ENCODE data around the gene PKDCC.
"Not testable (repeated sequence)": the region's sequence is repeated elsewhere in the genome, so short reads cannot be mapped to it uniquely, and the experiment has no call there.

Gene PKDCC

GRCh38 chr2:42067001-42067400, 19.2 kb downstream of the PKDCC start:
- not testable (repeated sequence) for DNase-seq

GRCh38 chr2:42067521-42067920, 19.7 kb downstream of the PKDCC start:
- DNase-seq, result no peak

- DNase-seq, result no peak
These were observed 20.9 kb downstream of the PKDCC start for GRCh38 chr2:42068571-42069178.

DNA sequence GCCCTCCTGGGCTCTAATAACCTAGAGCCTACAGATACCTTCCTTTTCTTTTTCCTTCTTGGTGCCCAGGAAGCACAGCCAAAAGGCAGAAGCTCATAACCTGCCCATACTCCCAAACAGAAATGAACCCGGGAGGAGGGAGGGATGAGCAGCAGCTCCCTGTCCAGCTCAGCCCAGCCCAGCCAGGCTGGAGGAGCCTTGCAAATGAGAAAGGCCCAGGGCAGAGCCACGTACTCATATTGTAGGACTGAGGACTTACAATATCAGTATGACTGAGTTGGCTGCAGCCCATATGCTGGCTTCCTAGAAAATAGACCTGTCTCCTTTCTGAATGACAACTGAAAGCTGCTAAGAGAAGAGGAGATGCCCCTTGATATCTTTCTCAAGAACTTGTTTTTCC, 21.7 kb downstream of the PKDCC start:
- no peak for DNase-seq

GRCh38 chr2:42071791-42072190, 24.0 kb downstream of the PKDCC start:
- DNase-seq, result no peak

- peak; percentile 22 for DNase-seq
These were observed 24.7 kb downstream of the PKDCC start for GRCh38 chr2:42072349-42073118.

DNA sequence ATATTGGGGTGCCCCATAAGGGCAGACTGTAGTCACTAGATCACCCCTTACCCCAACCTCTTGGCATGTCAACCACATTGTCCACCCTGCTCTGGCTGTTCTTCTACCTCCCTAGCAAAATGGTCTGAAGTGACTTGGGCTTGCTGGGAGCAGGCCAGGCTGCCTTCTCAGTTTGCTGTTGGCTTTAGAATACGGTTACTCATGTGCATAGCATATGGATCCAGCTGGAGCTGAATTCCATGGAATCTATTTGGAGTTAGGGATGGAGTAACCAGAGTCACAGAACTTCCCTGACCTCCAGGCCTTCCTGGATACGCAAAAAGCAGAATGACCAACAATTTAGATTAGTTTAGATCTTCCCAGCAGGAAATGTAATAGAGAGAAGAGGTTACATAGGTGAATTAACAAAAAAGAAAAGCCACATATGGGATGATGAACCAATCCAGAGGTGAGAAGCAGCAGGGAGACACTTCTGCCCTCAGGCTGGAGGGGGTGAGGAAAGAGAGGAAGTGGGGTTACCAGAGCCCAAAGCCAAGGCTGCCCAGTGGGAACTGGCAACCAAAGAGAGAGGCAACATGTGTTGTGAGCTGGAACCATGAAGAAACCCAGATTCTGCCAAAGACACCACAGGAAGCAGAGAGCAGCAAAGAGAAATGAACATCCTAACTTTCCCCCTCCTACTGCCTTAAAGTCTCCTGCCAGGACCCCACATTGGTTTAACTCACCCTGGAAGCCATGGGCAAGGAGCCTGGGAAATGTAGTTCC, 26.1 kb downstream of the PKDCC start:
- no peak for DNase-seq

- DNase-seq, result no peak
These were observed 26.8 kb downstream of the PKDCC start for GRCh38 chr2:42074661-42075060.

DNA sequence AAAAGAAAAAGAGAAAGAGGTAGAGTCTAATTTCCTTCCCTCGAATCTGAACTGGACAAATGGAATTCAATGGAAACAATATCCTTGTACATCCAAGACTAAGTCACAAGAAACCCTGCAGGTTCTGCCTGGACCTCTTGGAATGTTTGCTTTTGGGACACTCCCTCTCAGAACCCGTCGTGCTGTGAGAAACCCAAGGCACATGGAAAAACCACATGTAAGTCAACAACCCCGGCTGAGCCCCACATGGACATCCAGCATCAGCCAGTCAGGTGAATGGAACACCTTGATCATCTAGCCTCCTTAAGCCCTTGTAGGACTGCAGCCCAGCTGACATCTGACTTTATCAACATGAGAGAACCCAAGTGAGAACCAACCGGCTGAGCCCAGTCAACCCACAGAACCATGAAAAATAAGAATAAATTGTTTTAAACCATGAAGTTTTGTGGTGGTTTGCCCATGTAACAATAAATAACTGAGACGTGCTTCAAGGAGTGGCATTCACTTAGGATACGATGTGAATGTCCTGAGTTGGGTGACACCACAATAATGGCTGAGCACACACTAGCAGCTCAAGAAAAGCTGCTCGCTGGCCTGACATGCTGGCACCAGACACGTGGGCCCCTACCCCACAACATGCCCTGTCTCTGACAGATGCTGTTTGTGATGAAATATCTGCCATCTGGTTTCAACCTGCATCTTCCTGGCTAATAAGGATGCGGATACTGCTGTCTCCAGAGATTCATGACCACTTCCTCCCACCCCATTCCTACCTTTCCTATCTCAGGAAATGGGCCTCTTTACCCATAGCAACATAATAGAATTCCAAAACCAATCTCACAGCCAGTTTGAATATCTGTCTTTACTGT, 28.8 kb downstream of the PKDCC start:
- DNase-seq, result no peak

GRCh38 chr2:42077343-42077742, 29.5 kb downstream of the PKDCC start:
- DNase-seq, result no peak

DNA sequence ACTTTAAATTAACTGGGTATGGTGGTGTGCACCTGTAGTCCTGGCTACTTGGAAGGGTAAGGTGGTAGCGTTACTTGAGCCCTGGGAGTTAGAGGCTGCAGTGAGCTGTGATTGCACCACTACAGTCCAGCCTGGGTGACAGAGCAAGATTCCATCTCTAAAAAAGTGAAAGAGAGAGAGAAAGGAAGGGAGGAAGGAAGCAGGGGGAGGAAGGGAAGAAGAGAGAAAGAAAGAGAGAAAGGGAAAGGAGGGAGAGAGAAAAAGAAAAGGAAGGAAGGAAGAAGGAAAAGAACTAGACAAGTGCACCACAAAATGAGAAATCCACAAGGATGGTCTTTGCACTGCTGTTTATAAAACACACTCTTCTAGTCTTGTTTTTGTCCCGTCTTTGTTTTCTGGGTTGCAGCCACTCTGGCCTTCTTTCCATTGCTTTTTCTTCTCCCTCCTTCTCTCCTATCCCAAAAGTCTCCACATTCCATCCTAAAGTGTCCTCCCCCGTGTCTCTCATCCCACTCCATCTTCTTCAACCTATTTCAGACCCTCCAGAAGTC, 32.0 kb downstream of the PKDCC start:
- DNase-seq, result no peak

- not testable (repeated sequence) for DNase-seq
These were observed 33.3 kb downstream of the PKDCC start for GRCh38 chr2:42081151-42081550.

DNA sequence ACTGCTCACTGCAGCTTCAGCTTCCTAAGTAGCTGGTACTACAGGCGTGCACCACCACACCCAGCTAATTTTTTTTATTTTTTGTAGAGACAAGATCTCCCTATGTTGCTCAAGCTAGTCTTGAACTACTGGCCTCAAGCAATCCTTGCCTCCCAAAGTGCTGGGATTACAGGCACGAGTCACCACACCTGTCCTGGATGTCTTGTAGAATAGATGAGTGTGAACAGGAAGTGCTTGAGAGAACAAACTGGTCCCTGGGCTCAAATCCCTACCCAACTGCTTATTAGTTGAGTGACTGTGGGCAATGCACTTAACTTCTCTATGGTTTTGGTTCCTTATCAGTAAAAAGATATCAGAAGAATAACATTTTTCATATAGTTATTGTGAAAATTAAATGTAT, 34.2 kb downstream of the PKDCC start:
- no peak for DNase-seq

DNA sequence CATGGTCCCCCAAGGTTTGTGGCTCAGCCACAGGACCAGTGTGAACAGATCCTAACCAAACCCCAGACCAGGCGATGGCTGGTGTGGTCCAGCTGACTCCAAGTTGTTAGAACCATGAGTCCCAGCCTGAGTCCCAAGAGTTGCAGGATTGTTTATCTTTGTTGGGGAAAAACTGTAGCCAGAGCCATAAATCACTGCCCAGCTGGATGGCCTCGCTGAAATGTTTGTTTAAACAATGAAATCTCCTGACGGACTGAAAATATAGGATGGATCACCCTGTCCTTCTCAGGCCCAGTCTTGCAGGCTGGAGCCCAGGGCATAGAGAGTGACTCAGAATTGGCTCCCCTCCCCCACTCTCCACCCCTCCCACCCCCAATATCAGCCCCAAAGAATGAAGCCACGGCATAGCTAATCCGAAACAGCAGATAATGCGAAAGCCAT, 36.4 kb downstream of the PKDCC start:
- DNase-seq, result no peak

- not testable (repeated sequence) for DNase-seq
These were observed 37.2 kb downstream of the PKDCC start for GRCh38 chr2:42085070-42085469.

GRCh38 chr2:42085706-42086487, 38.1 kb downstream of the PKDCC start:
- no peak for DNase-seq

- peak; percentile 29 for DNase-seq
These were observed 38.7 kb downstream of the PKDCC start for GRCh38 chr2:42086500-42086953.

DNA sequence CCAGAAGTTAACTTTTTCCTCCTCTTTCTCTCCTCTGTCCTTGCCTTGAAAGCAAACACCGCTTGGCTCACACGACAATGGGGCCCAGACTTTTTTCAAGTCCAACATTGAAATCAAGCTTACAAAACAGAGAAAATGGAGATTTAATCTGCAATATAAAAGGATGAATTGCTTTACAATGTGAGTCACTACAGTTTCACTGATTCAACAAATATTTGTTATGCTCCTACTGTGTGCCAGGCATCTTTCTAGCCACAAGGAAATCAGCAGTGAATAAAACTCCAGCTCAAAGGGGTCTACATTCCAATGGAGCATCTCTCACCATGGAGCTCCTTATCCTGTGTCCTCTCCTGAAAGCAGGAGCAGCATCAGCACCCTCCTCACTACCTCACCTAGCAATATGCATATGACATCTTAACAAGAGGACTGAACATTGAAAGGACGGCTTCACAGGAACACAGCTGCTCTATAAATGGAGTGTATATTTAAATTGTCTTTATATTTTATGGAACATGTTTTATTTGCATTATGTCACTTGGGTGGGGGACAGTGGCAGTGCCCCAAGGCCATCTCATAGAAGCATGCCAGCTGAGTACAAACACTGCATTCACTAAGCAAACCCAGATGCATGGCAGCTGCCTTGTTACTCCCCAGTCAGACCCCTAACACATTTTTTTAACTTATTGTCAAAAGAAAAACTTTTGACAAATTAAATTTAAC, 39.5 kb downstream of the PKDCC start:
- DNase-seq, result no peak

DNA sequence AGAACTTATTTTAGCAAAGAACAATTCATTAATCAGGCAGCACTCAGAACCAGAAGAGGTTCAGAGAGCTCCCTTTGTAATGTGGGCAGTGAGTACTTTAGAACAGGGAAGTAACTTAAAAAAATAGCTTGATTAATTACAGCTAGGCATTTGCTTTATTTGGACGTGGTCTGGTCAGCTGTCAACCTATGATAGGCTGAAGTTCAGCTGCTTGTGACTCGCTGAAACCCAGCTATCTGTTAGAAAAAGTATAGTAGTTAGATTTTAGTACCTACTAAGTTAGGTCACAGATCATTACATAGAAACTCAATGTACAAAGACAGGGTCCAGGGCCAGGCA, 40.0 kb downstream of the PKDCC start:
- no peak for DNase-seq

DNA sequence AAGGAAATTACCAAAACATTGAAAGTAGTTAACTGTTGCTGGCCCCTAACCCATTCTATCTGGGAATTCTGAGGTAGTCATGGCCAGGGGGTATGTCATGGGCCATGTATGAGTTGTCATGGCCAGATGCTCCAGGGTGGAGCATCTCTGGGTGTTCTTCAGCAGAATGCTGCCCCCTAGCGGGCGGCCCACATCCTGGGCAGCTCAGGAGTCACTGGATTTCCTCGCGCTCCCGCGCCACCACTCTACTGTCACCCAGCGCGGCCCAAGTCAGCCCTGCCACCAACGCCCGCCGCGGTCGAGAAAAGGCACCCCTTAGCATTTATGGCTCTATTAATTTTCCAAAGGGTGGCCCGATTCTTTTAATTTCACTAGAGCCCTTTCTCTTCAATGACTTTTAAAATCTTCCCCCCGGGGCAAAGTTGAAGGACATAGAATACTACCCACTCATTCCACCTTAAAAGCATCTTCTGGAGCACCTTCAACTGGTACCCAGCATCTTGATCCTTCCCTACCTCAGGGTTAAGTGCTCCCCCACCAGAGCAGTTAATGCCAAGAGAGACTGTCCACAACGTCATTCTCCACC, 41.6 kb downstream of the PKDCC start:
- DNase-seq, result no peak

DNA sequence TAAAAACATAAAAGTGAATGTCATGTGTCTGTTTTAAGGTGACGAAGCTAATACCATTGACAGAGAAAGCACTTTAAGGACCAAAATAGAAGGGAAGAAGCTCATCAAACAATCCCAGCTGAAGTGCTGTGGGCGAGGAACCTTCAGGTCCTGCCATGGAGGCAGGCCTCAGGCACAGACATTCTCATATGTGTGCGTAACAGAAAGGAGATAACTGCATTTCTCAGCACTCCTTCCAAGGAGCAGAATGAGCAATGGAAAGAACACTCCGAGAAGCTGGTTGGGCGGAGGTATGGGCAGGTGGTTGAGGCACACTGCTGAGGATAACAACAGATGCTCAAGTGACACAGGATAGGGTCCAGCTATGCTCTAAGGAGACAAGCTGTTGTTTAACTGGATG, 42.4 kb downstream of the PKDCC start:
- DNase-seq, result no peak

Data from NCI-H748 treated with DMSO at 0.1 percent for 48 hours (cell line).